PC-3 (cell line): Measurements from ENCODE around the gene TRIM37.

Source experiments
- CTCF ChIP-seq: fragments of 300-600 bp; sonication (generic); conservative IDR thresholded peaks from 2 replicates; pipeline ENCODE4 v1.5.1; 2017; ENCODE audit warnings: antibody characterized with exemption, low read depth, mild to moderate bottlenecking, low read length
- EZH2 ChIP-seq: fragments of 300-600 bp; sonication (generic); IDR thresholded peaks from one replicate; pipeline ENCODE4 v1.6.1; 2017; ENCODE audit warnings: antibody characterized with exemption, mild to moderate bottlenecking, low read length; ENCODE audit not compliant: unreplicated experiment

GRCh38 chr17:59097876-59098275 lies 8.8 kb downstream of the TRIM37 start:
- no peak for TF ChIP-seq CTCF
- TF ChIP-seq EZH2: no peak
